ENCODE data around the gene CHD2.
A peak's percentile ranks its signal among the peaks of the same experiment; 100 is the strongest.

CHD2 gene

DNA sequence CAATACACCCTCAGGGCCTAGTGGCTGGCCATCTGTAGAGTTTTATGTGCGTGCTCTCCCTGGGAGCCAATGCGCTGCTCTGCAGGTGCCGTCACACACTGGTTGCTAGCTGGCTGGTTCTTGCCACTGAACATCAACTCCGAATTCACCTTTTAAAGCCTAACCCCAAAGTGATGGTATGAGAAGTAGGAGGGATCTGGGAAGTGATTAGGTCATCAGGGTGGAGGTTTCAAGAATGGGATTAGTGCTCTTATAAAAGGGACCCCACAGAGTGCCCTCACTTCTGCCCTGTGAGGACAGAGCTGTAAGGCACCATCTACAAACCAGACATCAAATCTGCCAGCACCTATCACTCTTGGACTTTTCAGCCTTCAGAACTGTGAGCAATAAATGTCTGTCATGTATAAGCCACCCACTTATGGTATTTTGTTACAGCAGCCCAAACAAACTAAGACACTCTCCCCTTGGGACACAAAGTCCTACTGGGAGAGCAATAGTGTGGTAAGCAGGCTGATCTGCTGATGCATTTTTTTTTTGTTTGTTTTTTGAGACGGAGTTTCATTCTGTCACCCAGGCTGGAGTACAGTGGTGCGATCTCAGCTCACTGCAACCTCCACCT, 168.6 kb downstream of the CHD2 start:
- no peak for DNase-seq (ENCODE audit: low spot score)

DNA sequence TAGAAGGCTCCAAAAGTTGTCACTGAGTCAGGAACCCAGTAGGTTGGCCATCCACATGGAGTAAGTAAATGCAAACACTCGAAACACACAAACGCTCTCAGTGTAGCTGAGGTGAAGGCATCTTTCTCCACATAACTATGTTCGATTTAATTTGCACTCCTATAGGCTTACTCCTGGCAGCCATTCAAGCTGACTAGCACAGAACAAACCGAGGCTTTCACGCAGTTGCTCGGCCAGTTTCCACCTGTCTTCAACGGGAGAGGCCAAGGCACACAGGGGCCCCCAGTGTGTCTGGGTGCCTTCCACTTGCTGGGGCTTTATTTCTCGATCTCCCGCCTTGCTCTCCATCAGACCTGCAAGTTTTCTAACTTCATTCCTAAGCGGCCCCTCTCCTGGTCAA, 170.0 kb downstream of the CHD2 start:
- no peak for DNase-seq (ENCODE audit: low spot score)

- DNase-seq (ENCODE audit: low spot score), result no peak
These were observed 170.6 kb downstream of the CHD2 start for GRCh38 chr15:93070551-93071296.

GRCh38 chr15:93071469-93071936, 171.4 kb downstream of the CHD2 start:
- DNase-seq (ENCODE audit: low spot score), result no peak

DNA sequence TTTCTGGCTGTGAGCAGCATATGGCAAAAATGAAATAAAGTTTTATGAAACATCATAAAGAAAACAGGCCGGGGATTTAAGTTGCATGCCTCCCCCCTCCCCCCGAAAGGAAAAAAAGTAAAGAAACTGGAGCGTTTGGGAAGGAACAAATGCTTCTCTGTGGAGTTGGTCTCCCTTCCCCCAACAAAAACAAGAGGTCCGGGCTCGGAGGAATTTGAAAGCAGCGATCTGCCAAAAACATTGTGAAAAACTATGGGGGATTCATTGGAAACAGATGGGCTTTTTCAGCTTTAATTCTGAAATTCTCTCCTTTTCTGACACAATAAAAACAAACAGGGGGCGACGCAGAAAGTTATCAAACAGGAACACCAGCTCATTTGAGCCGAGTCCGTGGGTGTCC, 171.9 kb downstream of the CHD2 start:
- peak; percentile 44 for DNase-seq (ENCODE audit: low spot score)

GRCh38 chr15:93072411-93073394, 172.6 kb downstream of the CHD2 start:
- DNase-seq (ENCODE audit: low spot score), result peak; percentile 38

- DNase-seq (ENCODE audit: low spot score), result no peak
These were observed 173.4 kb downstream of the CHD2 start for GRCh38 chr15:93073465-93073952.

GRCh38 chr15:93074599-93074998, 174.5 kb downstream of the CHD2 start:
- DNase-seq (ENCODE audit: low spot score), result no peak

DNA sequence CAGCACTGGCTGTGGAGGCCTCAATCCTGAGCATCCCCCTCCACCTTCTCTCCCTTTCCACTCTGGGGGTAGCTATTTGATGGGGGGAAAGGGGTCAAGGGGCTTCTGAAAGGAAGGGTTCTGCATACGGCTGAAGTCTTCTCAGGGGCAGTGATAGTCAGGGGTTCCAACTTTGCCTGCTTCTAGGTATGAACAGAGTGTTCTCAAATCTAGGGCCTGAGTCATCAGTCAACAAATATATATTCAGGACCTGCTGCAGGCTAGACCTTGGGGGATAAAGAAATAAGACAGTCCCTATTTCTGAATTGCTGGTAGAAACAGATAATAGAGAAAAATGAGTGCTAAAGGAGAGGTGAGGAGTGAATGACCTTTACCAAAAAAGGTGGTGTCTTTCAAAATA, 176.1 kb downstream of the CHD2 start:
- DNase-seq (ENCODE audit: low spot score), result no peak

DNA sequence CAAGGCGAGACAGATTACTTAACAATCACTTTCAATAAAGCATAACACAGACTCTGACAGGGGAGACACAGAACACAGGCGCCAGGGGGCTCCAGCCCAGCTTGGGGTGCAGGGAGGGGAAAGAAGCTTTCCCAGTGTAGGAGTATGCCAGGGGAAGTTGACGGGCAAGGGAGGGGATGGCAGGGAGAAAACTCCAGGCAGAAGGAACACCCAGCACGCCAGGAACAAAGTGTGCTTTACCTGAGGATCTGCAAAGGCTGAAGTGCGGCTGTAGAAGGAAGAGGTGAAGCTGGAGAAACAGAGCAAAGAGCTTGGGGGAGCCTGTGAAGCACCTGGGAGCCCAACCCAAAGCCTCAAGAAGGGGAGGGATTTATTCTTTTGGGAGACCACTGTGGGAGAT, 176.8 kb downstream of the CHD2 start:
- no peak for DNase-seq (ENCODE audit: low spot score)

Data from hepatic stellate cell (primary cell).